Activated naive CD4-positive, alpha-beta T cell treated with Interleukin-2 at 50 U/mL for 16 hours (primary cell): ENCODE measurements around the gene KLHL15.
A peak's percentile ranks its signal among the peaks of the same experiment; 100 is the strongest.
"Not testable (repeated sequence)": the region's sequence is repeated elsewhere in the genome, so short reads cannot be mapped to it uniquely, and the experiment has no call there.

Source experiments
- DNase-seq: peaks from one replicate; pipeline ENCODE4 v3.0.0-alpha.2; 2020

Gene KLHL15

GRCh38 chrX:24017674-24018073 lies 9.3 kb downstream of the KLHL15 start:
- no peak for DNase-seq

DNA sequence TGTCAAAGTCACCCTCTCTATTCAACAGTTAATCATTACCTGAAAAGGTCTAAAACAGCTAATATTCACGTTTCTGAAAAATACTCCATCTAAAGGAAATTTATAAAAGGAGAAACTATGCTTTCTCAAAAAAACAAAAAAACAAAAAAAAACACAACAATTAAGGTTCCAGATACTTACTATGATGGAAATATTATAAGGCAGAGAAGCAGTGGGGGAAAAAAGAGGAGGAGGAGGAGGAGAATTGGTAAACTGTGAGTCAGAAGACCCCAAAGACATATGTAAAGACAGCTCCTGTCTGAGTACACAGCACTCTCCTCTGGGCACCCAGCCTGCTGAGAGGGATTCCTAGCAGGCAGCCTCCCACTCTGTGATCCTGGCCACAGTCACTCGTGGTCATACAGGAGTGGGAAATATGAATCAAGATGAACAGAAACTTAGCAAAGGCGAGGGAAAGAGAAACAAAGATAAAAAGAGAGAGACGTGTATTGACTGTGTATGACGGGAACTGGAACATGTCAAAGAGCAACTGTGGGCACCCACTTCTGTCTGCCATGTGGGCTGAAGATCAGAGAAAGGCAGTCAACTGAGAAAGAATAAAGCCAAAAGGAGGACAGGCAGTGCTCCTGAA lies 12.5 kb downstream of the KLHL15 start:
- peak; percentile 57 for DNase-seq

DNA sequence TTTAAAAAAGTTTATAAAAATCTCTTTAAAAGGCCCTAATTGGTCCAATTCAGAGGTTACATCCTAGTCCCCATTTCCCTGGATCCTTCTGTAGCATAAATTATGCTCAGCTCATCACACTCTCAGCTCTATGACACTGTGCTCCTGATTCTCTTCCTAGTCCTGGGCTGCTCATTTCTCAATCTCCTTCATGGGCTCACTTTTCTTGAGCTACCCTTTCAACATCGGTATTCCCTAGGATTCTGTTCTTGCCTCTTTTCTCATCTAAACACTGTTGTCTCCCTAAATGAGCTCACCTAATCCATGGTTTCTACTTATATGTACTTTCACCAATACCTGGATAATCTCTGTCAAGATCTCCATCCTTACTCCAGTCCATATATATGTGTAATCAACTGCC lies 14.7 kb downstream of the KLHL15 start:
- no peak for DNase-seq

- DNase-seq: no peak
Observed at GRCh38 chrX:24005867-24006266, 21.1 kb downstream of the KLHL15 start.

GRCh38 chrX:24005028-24005427 lies 22.0 kb downstream of the KLHL15 start:
- no peak for DNase-seq

- no peak for DNase-seq
Observed at GRCh38 chrX:24002792-24003191, 24.2 kb downstream of the KLHL15 start.

- DNase-seq: no peak
Observed at GRCh38 chrX:24002167-24002566, 24.8 kb downstream of the KLHL15 start.

DNA sequence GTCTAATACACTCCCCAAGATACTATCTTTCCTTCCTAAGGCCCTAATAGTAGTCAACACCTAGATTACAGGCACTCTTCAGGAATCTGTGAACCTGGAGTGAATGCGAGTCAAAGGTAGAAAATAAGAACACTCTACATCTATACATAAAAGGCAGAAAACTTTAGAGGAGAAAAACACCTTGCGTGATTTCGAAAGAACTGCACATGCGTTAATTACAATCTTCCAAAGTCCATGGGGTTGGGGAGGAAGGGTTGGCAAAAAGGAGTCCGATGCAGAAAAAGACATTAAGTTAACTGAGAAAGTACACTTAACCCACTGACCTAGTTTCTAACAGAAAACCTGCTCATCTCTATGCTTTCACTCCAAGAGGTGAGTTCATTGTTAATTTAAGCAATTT lies 27.3 kb downstream of the KLHL15 start:
- DNase-seq: no peak

DNA sequence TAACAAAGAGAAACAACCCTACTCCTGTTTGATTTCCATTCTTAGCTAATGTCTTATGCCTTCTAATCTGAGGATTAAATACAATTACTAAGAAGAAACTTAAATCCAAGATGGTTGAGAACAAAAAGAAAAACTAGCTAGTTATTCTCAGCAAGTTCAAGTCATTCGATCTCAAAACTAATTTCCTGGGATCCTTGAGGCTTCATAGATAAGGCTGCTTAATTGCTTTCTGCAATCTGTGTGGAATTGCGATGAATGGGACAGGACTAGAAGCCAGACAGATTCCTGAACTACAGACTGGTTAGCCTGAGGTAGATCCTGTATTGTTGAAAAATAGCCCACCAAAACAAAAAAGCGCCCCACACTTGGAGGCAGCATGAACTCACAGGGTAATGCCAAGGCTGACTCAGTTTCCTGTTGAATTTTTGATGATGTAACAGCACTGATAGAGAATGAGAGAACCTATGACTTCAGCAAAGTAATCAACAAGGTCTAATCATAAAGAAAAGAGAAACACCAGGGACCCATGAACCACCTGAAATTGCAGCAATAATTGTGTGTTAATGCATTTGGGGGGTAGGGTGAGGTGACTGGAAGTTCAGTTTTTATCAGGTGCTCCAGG lies 33.9 kb downstream of the KLHL15 start:
- no peak for DNase-seq

DNA sequence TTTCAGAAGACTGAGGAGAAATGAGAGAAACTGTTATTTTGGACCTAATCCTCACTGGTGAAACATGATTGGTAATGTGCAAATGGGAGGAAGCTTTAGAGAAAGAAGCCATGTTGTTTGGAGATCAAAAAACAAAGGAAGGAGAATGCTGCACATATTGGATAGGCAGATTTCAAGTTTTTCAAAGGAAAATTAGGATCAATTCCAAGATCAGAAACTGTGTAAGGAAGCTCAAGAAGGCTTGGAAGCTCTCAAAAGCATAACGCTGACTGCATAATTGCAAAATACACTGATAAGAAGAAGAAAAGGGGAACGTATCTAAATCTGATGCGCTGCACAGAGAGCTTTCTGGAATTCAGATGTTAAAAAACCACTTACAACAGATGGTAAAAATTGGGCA lies 34.6 kb downstream of the KLHL15 start:
- DNase-seq: no peak

- DNase-seq: no peak
Observed at GRCh38 chrX:23990455-23990854, 36.5 kb downstream of the KLHL15 start.

DNA sequence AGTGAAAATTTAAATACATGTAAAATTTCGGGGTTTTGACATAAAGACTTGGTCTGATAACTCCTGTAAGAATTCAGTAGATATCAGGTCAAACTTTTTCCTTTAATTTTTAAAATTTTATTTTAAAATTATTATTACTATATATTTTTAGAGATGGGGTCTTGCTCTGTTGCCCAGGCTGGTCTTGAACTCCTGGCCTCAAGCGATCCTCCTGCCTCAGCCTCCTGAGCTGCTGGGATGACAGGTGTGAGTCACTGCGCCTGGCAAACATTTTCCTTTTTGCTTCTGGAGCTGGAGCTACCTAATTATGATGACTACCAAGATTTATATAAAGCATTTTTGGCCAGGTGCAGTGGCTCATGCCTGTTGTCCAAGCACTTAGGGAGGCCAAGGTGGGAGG lies 37.3 kb downstream of the KLHL15 start:
- no peak for DNase-seq

- no peak for DNase-seq
Observed at GRCh38 chrX:23982891-23983290, 44.1 kb downstream of the KLHL15 start.

DNA sequence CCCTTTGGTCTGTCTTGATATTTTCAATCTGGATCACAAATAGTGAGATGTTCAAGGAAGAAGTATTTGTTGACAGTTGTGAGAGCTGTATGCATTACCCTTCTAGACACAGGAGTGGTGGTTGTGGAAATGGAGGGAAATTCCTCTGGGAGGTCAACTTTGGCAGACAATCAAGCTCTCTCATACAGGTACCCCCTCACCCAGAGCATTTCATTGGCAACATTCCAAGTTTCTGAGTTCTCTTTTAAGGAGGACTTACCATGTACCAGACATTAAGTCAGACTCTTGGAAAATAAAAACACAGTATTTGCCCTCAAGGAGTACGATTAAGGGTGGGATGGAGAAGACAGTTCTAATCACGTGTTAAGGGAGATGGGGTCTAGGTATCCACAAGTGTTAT lies 45.3 kb downstream of the KLHL15 start:
- DNase-seq: no peak

DNA sequence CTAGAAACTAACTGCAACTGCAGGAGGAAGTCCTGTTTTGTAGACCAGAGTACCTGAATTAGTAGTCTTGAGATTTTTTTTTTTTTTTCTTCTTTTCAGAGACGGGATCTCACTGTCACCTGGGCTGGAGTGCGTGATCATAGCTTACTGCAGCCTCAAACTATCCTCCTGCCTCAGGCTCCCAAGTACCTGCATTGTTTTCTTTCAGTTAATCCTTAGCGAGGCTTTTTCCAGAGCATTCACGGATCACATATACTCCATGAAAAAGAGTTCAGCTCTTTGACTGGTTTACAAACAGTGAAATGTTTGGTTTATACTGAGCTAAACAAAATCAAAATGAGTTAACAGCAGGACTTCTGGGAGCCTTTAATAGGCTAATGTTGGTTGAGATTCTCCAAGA lies 45.8 kb downstream of the KLHL15 start:
- no peak for DNase-seq

DNA sequence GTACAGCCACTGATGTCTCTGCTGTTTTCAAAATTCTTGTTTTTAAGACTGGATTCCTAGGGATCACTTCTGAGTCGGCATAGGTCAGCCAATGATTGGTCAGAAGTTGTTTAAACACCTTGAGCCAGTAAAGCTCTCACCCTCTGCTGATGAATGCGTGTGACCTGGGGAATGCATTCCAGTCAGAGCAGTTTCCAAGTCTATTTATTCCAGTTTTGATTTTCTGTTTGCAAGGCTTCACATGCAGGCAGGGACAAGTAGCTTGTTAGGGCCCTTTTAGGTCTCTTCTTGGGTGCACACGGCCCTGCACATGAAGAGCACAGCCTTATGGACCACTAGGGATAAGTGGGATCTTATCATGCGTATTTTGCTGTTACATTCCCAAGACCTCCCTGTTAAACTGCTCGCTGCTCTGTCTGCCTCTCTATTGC lies 47.0 kb downstream of the KLHL15 start:
- DNase-seq: no peak

- no peak for DNase-seq
Observed at GRCh38 chrX:23978491-23978890, 48.5 kb downstream of the KLHL15 start.

DNA sequence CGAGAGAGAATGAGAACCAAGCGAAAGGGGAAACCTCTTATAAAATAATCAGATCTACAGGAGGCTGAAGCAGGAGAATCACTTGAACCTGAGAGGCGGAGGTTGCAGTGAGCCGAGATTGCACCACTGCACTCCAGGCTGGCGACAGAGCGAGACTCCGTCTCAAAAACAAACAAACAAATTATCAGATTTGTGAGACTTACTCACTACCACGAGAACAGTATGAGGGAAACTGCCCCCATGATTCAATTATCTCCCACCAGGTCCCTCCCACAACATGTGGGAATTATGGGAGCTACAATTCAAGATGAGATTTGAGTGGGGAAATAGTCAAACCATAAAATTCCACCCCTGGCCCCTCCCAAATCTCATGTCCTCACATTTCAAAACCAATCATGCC lies 61.4 kb downstream of the KLHL15 start:
- DNase-seq: not testable (repeated sequence)

- DNase-seq: no peak
Observed at GRCh38 chrX:23964191-23964590, 62.8 kb downstream of the KLHL15 start.

GRCh38 chrX:23959781-23960180 lies 67.2 kb downstream of the KLHL15 start:
- no peak for DNase-seq

DNA sequence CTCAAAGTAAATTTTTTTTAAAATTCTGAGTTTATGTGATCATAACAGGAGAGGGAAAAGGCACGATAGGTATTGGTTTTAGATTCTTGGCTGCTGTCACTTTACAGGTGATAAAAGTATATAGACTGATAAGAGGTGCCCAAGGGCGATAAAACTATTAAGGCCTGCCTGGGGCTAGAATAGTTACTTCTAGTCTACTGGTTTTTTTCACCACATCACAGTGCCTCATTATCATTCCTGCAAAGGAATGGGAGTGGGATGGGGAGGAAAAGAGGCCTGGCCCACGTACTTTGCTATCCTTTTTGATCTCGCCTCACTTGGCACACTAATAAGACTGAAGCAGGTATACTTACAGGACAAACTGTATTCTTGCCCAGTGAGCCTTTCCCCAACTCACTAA lies 72.6 kb downstream of the KLHL15 start:
- DNase-seq: no peak

DNA sequence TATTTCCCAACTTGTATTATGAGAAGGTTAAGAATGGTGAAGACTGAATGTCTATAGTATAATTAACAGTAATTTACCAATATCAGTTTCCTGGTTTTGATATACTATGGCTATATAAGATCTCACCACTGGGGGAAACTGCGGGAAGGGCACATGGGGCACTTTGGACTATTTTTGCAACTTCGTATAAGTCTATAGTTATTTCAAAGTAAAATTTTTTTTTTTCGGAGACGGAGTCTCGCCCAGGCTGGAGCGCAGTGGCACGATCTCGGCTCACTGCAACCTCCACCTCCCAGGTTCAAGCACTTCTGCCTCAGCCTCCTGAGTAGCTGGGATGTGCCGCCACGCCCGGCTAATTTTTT lies 73.1 kb downstream of the KLHL15 start:
- no peak for DNase-seq

- DNase-seq: peak; percentile 22
Observed at GRCh38 chrX:23952984-23953907, 73.7 kb downstream of the KLHL15 start.

GRCh38 chrX:23952391-23952790 lies 74.6 kb downstream of the KLHL15 start:
- no peak for DNase-seq
